HS-5 (cell line): ENCODE measurements around the gene CHN1.

Experiments used
- DNase-seq: peaks from one replicate; pipeline ENCODE4 v3.0.0-alpha.2; 2012; ENCODE audit warnings: low read depth

CHN1 gene

DNA sequence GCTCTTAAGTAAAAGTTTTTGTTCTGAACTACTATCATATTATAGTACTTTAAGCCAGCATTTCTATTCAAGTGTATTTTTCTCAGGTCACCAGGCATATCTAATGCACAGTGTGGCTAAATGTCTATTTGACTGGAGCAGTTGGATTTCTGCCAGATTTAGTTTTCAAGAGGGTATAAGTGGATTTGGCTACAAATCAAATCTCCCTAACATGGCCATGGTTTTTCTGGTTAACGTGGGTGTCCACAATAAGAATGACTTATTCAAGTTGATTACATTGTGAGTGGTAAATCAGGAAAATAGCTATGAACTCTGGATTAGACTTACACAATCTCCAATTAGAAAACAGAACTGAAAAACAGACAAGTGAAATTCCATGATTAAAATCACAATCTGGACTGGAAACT lies 5.7 kb upstream of the CHN1 start:
- no peak for DNase-seq

DNA sequence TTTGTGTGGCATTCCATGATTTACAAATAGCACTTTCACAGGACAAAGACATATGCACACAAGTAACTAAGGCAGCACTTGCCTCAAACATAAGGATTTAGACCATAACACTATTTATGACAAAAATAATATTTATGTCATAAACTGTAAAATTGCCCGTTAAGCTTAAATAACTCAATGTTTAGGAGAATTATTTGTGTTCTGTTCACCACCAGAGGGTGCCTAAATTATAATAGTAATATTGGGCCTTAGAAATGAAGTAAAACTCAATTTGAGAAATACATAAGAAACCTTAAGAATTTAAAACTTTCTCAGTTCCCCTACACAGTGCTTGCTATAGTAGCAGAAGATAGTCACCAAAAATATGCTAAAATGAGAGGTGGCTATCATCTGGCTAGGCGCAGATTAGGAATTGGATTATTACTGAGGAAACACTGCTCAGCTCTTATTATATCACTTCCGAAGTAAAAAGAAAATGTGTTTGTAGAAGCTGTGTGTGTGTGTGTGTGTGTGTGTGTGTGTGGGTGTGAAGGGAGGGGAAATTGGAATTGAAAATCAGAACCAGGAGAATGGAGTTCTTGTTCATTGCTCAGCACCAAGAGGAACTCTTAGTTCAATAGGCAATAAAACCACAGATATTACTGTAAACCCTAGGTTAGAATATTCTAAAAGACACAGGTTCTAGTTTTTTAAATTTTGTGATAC lies 4.9 kb upstream of the CHN1 start:
- no peak for DNase-seq

DNA sequence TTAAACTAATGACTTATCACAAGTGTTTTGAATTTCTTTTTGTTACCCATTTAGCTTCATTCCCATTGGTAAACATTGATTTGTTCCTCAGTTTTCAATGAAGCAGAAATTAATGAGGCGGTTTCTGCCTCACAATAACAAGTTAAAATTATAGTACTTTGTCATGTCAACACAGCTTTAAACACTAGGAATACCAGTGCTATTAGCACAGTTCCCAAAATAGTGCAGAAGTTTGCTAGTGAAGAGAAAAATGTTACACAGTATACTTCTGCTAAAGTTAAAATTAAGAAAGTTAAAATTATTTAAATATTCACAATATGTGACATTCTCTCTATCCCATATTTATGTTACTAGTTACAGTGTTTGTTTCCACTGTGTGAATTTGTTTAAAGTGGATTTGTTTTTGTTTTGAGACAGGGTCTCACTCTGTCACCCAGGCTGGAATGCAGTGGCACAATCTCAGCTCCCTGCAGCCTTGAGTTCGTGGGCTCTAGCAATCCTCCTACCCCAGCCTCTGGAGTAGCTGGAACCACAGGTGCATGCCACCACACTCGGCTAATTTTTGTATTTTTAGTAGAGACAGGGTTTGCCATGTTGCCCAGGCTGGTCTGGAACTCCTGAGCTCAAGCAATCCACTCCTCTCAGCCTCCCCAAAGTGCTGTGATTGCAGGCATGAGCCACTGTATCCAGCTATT lies 3.8 kb upstream of the CHN1 start:
- no peak for DNase-seq

DNA sequence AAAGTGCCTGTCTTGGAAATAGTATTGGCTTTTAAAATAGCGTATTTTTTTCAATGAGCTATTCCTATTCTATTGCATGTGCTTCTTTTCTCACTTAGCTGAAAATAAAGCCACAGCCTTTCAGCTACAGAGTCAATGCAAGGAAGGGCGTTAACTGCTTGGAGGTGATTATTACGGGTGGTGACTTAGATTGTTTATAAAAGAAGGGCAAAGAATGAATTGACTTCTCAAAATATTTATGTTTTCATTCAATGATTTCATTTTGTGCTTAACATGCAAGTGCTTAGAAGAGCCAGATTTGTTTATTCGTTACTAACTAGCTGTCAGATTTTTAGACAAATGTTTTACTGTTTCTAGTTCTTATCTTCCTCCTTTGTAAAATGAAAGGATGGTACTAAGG lies 2.8 kb upstream of the CHN1 start:
- DNase-seq: no peak

DNA sequence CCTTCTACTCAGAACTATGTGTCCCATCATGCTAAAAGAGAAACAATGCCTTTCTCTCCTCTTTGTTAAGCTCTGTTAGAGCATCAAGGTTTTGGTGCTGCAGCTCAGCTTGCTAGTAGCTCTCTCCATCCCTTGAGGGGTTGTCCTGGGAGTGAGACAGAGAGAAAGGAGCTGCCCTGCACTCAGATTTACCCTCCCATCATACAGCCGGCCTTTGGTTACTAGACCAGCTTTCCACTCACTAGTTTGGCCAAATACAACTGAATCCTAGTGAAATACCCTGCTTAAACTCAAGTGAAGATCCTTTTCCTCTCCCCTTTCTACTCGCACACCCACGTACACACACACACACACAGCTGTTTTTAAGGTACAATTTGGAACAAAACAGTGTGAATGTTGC lies 2.3 kb upstream of the CHN1 start:
- DNase-seq: no peak

DNA sequence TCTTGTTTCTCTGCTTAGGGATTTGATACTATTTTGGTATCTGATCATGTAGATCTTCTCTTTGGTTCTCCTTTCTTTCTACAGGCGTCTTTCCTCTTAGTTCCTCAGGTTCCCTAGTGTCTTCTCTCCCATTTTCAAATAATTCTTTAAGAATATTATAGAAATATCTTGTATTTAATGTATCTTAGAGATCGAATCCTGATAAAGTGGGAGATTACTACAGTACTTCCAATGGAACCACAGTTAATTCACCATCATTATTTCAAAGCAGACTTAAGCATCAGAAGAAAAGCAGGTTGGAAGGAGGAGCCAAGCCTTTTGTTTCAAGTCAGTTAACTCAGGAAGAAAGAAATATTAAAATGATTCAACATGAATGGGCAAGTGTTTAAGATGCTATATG lies 1.1 kb upstream of the CHN1 start:
- DNase-seq: no peak

DNA sequence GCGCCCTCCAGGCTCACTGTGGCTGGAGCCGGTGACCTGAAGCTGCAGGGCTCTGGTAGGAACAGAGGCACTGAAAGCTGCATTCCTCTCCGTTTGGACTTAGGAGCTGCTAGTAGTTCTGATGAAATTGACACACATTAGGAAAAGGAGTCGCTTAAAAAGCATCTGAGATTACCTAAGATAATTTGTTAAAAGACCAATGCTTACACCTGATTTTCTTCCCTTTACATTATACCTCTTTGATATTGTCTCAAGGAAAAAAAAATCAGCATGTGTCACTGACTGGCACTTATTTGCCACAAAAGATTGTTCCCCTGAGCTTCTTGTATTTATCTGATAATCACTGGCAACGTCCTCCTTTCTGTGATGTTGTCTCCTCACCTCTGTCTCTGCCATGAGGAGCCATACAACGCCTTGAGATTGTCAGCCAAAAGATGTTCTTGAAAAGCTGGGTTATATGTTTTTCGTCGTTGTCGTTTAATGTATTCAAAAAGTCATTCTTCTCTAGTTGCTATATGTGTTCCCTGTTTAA lies 618 bp upstream of the CHN1 start:
- DNase-seq: no peak

DNA sequence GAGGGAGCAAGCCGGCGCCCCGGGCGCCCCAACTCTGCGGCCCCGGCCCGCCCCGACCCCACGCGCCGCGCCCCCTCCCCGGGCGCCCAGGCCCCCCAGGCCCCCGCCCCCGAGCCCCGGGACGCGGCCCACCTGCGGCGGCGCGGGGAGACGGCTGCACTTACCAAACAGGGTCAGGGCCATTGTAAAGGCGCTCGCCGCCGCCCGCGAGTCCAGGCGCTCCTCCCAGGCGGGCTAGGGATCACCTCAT lies 526 bp downstream of the CHN1 start:
- DNase-seq: no peak

DNA sequence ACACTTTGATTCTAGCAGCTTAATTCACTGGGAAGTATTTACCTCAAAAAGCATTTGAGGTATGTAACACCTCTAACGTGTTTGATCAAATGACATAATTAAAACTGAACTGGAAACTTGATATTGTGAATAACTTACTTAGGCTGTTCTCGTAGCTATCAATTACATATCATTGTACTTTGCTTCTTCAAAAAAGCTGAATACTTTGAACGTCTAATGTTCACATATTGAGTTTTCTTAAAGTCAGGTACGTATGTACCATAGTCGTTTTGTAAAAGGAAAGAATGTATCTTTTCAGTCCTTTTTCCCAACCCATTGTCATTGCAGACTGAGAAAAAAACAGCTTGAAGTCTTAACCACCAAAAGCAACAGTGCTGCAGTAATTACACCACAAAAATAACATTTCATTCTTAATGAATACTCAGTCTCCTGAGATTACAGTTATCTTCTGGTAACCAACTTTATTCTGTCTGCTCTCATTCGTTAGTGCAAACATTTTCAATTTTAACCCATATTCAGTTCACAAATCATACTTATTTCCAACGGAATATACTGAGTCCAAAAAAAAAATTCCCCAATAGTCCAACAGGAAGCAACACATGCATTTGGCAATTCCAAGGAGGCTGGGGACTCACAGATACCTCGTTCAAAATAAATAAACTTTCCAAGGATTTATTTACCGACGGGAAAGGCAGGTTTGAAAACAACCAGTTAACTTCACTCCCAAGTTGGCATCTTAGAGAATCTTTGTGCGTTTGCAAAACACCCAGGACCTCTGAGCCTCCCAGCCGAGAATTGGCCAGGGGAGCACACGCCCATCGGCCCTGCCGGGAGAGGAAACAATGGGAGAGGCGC lies 1.1 kb downstream of the CHN1 start:
- no peak for DNase-seq

DNA sequence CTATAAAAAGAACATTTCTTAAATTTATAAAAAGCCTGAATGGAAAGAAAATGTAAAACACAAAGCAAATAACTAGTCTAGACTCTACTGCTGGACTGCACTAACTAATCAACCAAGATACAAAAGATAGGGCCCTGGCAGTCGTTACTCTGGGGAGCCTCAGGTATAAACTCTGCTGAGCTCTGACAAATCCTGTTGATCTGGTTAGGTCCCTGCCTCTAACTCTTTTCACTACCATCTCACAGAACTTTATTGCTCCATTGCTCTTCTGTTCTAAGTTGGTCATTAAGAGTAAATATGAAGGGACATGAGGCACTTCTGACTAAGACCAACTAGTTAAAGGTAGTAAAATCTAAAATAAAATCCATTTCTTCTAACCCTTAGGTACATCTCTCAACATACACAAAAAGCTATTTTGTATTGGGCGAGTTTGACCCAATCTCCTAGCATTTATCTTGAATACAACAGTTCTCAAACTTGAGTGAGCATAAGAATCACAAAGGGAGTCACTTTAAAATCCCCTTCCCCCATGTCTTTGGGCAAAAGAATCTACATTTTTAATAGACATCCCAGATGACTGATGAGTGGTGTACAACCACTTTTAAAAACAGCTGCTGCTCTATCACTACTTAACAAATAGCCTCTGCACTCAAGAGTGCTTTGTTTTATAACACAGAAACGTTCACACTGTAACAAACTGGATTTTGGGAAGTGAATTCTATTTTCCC lies 2.5 kb downstream of the CHN1 start:
- no peak for DNase-seq

DNA sequence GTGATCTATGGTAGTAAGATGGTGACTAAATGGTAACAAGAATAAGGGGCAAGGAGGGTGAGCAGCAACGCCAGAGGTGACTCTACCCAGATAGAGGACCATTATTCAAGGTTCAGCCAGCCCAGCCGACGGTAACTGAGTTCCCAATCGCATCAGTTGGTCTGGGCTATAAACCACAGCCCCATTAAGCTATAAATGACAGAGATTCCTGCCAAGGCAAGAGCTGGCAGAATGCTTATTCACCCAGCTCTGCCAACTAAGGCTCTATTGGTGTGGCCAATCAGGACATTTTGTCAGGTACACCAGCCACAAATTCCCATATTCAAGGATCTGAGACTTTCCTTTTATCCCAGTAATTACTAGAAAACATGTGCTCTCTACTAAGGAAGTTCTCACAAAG lies 3.6 kb downstream of the CHN1 start:
- DNase-seq: no peak

DNA sequence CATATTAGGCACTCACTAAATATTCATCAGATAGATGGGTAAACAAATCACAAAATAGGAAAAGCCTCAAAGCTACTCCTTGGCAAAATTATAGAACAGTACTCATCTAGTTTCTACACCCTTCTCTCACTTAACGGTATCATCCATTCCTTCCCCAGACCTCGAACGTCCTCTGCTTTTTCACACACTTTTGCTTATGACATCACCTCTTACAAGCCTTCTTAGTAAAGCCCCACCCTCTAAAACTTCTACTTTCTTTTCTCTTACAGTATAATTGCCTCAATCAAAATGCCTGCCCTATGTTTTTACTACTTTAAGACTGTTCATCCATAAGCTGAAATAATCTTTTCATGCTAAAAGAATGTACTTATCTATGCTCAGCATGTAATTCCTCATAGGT lies 8.1 kb downstream of the CHN1 start:
- DNase-seq: no peak

DNA sequence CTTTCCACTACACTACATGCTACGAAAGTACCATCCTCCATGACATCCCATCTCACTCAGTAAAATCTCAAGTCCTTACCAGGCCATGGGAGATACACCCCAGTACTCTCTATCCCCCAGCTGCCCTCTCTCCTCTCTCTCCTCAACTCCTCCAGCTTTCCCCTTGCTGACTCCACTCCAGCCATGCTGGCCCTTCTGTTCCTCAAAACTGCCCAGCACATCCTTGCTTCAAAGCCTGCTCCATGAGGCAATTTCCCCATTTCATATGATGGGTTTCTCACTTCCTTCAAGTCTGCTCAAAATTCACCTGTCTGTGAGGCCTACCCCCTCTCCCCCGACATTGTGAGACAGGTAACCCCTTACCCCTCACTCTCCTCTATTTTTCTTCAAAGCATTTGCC lies 8.6 kb downstream of the CHN1 start:
- no peak for DNase-seq

DNA sequence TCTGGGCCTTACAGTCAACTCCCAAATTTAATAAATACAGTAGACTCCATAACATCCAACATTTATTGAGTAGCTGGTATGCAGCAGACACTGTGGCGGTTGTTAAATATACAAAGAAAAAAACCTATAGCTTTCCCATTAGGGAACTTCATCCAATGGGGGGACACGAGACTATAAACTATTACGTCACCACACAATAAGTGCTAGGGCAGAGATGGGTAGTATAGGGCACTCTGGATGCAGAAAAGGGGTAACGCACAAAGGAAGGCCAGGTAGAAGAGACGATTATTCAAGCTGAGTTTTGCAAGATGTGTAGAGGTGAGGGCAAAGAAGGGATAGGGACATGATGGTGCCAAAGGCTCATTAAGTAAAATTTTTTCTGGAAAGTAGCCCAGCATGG lies 10.8 kb downstream of the CHN1 start:
- no peak for DNase-seq

DNA sequence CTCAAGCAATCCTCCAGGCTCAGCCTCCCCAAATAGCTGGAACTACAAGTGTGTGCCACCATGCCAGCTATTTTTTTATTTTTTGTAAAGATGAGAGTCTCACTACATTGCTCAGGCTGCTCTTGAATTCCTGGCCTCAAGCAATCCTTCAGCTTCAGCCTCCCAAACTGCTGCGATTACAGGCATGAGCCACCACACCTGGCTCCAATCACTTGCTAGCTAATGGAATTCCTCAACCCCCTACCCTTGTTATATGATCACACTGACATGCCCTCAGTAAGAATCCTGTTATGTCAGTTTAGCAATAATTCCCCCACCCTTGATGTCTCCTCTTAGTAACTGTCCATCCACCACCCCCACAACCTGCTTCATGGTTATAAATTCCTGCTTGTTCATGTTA lies 12.3 kb downstream of the CHN1 start:
- DNase-seq: no peak

DNA sequence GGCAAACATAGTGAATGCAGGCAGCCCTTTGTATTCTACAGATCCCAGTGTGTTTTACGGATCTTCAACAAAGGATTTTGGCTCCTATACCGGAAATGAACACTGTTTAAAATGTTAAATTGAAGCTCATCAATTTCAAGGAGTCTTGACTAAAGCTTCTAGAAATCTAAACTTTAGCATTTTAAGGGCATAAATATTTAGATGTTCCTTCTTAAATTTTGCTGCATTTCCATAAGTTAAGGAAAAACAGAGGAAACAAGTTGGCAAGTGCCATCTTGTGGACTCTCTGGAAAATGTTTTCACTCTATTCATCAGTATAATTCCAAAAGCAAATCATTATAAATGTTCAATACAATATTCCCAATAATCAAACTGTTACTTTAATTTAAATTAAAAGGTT lies 19.6 kb downstream of the CHN1 start:
- no peak for DNase-seq

DNA sequence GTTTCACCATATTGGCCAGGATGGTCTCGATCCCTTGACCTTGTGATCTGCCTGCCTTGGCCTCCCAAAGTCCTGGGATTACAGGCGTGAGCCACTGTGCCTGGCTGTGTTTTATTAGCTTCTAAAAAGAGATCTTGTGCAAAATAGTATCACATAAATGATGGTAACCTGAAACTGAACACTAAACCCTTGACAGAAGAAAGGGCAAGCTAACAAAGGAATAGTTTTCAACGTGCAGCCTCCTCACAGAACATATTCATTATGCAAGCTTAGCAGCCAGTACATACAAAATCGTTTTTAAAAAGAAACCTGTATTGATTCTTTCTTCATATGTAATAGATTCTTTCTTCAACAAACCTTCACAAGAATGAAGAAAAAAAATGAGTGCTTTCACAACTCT lies 20.6 kb downstream of the CHN1 start:
- DNase-seq: no peak

DNA sequence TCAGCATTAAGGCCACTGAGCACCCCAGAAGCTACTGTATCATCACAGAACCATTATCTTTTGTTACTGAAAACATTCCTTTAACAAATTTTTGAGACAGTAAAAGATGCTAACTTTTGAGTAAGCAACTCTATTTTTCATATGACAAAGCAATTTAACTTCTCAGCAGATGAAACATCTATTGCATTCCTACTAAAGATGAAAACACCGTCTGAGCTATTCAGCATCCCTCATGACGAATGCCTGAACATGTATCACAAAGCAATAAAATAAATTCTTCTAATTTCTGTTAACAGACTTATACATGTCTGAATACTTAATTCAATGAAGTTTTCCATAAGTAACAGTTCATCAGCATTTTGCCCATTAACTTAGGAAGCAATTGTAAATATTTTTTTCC lies 23.9 kb downstream of the CHN1 start:
- DNase-seq: no peak

DNA sequence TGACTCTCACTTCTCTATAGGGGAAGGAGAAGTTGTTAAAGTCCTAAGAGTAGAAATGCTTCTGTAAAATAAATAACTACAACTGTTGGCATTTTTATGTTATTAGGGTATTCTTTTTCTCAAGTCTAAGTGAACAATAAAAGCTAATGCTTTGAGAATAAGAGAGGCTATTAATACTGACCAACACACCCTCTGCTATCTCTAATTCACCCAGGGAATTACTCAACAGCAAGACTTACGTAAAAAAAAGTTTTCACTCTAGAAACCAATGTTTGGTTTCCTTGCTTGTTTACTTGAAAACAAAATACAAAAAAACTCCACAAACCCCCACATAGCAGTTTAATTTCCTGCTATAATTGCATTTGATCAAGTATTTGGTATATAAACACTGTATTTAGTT lies 25.2 kb downstream of the CHN1 start:
- DNase-seq: no peak

DNA sequence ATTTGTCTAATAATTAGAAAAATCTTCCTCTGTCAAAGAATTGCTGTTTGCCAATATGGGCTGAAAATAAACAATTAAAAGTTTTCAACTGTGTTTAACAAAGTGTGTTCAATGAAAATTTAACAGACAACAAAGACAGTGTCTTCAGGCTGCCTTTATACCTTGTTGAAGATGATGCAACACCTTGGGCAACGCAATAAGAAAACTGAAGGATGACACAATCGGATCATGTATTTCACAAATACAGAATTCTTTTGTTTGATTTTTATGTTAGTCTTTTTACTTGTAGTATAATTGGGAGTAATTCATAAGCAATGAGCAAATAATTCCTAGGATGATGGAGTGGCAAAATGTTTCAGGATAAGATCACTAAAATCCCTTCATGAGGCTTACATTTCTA lies 27.8 kb downstream of the CHN1 start:
- DNase-seq: no peak

DNA sequence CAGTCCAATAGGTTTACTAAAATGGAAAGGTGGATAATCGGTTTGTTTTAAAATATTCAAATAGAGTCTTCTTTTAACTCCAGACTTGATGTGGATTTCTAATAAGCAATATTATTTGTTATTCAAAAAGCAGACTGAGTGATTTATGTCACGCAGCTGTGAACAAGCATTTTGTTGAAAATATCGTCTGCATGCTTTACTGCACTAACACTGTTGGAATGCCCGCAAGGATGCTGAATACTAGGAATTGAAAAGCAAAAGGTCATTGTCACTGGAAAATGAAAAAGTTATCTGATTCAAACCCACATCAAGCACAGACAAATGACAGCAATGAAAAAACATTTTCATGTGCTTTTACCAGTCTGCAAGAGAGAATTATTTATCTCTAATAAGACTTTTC lies 31.1 kb downstream of the CHN1 start:
- no peak for DNase-seq

DNA sequence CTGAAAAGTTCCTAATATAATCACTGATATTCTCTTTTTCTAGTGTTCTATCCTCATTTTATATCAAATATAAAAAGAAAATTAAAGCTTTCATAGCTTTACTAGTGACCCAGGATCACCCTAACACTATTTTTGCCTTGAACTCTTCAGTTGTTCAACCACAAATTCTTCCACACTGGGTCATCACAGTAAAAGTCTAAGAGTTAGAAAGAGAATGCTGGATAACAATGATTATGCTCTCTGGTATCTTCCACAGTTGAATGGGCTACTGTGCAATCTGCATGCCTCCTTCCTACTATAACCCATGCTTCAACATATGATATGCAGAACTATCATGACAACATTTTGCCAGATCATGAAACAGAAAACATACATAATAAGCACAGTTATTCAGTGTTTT lies 32.3 kb downstream of the CHN1 start:
- DNase-seq: peak; percentile 26
